ENCODE results near the gene XPNPEP2. TPM values are rescaled to one million over a fixed set of nuclear protein-coding genes. Genes with fewer than 3 reads are reported as not detected.
"Not testable (repeated sequence)": the region's sequence is repeated elsewhere in the genome, so short reads cannot be mapped to it uniquely, and the experiment has no call there.

Gene XPNPEP2
- polyA plus RNA-seq, 3 donors = 77.3 to 87.4 (median 83.6) TPM

GRCh38 chrX:129741880-129742758 lies 3.3 kb downstream of the XPNPEP2 start:
- peak in 1 of 11 donors; percentile 12 for DNase-seq (ENCODE audit: extremely low read depth in 1 of 11, low read depth in 9 of 11, low spot score in 4 of 11)

DNA sequence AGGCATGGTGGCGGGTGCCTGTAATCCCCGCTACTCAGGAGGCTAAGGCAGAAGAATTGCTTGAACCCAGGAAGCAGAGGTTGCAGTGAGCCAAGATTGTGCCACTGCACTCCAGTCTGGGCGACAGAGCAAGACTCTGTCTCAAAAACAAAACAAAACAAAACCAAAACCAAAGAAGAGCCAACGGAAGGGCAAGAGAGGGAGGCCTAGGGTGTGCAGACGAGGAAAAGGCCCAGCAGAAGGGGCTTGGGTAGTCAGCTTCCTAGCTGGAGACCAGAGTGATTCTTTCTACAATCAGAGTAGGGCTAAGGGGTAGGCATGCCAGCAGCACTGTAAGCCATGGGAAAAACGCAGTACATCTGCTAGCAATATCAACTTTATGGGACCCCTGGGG lies 4.0 kb downstream of the XPNPEP2 start:
- not testable (repeated sequence) for DNase-seq (ENCODE audit: extremely low read depth in 1 of 11, low read depth in 9 of 11, low spot score in 4 of 11)

- no peak for DNase-seq (ENCODE audit: extremely low read depth in 1 of 11, low read depth in 9 of 11, low spot score in 4 of 11)
Observed at GRCh38 chrX:129743821-129744220, 5.0 kb downstream of the XPNPEP2 start.

DNA sequence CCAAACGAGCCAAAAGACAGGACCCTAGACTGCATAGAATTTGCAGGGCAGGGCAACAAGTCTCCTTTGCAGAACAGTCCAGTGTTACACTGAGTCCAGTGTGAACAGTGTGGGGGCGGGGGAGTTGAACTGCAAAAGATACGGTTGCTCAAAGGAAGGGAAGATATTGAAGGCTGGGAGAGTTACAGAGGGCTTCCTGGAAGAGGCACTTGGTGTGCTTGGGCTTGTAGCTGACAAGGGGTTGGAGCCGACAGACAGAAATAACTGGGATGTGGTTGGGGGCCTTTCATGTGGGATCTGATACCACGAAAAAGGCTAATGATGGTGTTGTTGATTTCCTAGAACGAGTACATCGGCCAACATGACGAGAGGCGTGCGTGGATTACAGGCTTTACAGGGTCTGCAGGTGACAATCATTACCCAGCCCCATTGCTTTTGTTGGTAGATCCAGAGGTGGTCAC lies 6.1 kb downstream of the XPNPEP2 start:
- DNase-seq (ENCODE audit: extremely low read depth in 1 of 11, low read depth in 9 of 11, low spot score in 4 of 11) = no peak

GRCh38 chrX:129746557-129747470 lies 8.0 kb downstream of the XPNPEP2 start:
- DNase-seq (ENCODE audit: extremely low read depth in 1 of 11, low read depth in 9 of 11, low spot score in 4 of 11) = no peak

DNA sequence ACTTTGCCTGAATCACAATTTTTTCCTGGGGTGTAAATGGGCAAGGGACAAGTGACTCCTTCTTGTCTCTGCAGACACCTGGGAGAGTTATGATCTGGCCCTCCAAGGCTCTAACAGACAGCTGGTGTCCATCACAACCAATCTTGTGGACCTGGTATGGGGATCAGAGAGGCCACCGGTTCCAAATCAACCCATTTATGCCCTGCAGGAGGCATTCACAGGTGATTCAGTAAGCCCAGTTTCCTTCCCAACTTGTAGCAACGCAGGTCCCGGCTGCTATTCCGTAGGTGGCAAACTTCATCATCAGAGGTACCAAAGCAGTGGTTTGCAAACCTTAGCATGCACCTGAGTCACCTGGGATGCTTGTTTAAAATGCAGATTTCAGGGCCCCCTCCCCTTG lies 8.8 kb downstream of the XPNPEP2 start:
- no peak for DNase-seq (ENCODE audit: extremely low read depth in 1 of 11, low read depth in 9 of 11, low spot score in 4 of 11)

GRCh38 chrX:129748305-129748704 lies 9.5 kb downstream of the XPNPEP2 start:
- DNase-seq (ENCODE audit: extremely low read depth in 1 of 11, low read depth in 9 of 11, low spot score in 4 of 11) = no peak

DNA sequence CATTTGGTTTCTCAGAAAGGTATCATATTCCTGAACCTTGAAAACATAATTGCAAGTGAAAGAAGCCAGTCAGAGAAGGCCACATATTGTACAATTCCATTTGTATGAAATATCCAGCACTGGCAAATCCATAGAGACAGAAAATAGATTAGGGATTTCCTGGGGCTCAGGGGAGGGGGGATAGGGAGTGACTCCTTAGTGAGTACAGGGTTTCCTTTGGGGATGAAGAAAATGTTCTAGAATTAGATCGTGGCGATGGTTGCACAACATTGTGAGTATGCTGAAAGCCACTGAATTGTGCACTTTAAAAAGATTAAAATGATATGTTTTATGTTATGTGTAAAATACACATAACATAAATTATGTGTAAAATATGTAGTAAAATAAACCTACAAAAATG lies 10.3 kb downstream of the XPNPEP2 start:
- DNase-seq (ENCODE audit: extremely low read depth in 1 of 11, low read depth in 9 of 11, low spot score in 4 of 11) = no peak

GRCh38 chrX:129750971-129751370 lies 12.2 kb downstream of the XPNPEP2 start:
- no peak for DNase-seq (ENCODE audit: extremely low read depth in 1 of 11, low read depth in 9 of 11, low spot score in 4 of 11)

- no peak for DNase-seq (ENCODE audit: extremely low read depth in 1 of 11, low read depth in 9 of 11, low spot score in 4 of 11)
Observed at GRCh38 chrX:129754056-129755024, 15.6 kb downstream of the XPNPEP2 start.

DNA sequence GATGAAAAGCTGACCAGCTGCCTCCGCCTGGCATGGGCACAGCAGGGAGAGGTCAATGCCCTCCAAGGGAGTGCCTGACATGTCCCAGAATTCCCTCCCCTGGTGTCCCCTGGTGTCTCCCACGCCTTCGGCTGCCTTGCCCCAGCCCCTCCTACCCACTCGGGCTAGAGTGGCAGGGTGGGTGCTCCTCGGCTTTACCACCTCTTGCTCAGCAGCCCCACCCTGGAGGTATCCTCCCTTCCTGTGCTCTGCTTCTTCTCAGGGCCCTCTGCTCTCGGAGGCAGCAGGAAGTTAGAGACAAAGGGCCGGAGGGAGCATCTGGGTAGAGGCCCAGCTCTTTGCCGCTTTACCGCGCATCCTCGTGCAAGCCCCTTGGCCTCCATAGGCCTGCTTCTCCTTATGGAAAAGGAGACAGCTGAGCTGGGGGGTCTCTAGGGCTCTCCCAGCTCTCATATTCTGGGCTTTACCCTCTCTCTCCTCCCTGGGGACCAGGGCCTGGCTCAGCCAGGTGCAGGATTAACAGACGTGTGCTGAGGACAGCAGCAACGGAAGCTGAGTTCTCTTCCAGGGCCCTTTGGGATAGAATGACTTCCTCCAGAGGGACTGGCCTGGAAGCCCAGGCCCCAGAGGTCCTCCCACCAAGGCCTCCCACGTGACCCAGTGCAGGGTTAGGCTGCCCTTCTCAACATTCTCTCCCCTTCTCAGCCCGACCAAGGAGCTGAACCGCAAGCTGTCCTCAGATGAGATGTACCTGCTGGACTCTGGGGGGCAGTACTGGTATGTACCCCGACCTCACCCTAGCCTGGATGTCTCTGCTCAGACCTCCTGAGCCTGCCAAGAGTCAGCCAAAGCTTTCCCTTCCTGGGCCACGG lies 17.2 kb downstream of the XPNPEP2 start:
- DNase-seq (ENCODE audit: extremely low read depth in 1 of 11, low read depth in 9 of 11, low spot score in 4 of 11) = no peak

DNA sequence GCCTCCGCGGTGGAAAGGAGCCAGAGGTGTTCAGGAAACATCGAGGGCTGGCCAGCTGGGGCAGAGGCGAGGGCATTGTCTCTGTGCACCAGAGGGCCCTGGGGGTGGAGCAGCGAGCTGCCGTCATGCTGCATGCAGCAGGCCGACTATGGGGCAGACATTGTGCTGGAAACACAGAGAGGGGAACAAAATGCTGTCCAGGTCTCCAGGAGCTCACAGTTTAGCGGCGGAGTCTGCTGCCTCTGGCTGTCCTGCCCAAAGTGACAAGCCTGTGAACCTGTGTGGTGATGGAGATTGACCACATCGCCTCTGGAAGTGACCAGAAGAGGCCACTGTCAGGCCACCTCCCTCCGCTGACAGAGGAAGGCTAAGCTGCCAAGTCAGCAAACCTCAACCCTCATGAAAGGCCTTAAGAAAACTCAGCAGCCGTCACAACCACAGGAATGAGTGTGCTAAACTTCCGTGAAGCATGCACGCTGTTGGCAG lies 20.8 kb downstream of the XPNPEP2 start:
- no peak for DNase-seq (ENCODE audit: extremely low read depth in 1 of 11, low read depth in 9 of 11, low spot score in 4 of 11)

DNA sequence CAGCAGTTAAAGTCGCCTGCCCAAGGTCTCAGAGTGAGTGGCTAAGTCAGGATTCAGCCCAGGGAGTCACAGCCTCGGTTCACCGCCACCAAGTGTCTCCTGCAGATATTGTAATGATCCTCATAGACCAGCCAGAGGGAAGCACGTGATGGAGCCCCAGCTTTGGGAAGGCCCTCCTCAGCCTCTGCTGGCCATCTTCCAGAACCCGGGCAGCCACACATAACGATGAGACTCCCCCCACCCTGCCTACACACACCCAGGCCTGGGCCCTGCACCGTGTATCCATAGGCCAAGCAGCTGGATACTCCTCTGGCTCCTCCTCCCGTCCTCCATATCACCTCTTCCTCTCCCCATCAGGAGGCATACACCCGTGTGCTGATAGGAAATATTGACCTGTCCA lies 21.4 kb downstream of the XPNPEP2 start:
- DNase-seq (ENCODE audit: extremely low read depth in 1 of 11, low read depth in 9 of 11, low spot score in 4 of 11) = no peak

- DNase-seq (ENCODE audit: extremely low read depth in 1 of 11, low read depth in 9 of 11, low spot score in 4 of 11) = no peak
Observed at GRCh38 chrX:129760981-129761380, 22.2 kb downstream of the XPNPEP2 start.

GRCh38 chrX:129761596-129761995 lies 22.8 kb downstream of the XPNPEP2 start:
- no peak for DNase-seq (ENCODE audit: extremely low read depth in 1 of 11, low read depth in 9 of 11, low spot score in 4 of 11)

DNA sequence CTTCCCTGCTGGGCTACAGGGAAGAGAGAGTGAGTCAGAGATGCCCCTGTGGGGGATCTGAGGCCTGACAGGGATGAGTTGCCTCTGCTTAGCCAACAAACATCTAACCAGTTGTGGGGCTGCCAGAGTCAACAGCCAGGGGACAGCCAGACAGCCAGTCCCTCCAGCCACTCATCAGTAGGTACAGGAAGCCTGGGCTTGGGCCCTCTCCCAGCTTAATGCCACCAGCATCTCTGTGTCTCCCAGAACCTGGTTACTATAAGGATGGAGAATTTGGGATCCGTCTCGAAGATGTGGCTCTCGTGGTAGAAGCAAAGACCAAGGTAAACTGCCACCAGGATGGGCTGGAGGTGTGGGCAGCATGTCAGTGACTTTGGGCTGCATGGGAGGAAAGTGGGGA lies 23.7 kb downstream of the XPNPEP2 start:
- no peak for DNase-seq (ENCODE audit: extremely low read depth in 1 of 11, low read depth in 9 of 11, low spot score in 4 of 11)

DNA sequence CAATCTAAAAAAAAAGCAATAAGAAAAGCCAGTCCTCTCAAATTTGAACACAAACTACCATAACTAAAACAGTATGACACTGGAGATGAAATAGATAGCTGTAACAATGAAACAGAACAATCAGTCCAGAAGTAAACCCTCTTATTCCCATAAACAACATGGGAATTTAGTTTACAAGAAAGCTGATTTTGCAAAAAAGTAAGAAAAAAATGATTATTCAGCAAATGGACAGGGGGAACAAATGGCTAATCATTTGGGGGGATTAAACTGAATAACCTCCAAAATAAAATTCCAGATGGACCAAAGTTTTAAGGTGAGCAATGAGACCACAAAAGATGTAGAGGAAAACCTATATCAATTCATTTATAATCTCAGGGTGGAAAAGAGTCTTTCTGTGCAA lies 24.9 kb downstream of the XPNPEP2 start:
- no peak for DNase-seq (ENCODE audit: extremely low read depth in 1 of 11, low read depth in 9 of 11, low spot score in 4 of 11)

- no peak for DNase-seq (ENCODE audit: extremely low read depth in 1 of 11, low read depth in 9 of 11, low spot score in 4 of 11)
Observed at GRCh38 chrX:129768186-129768585, 29.4 kb downstream of the XPNPEP2 start.
